AG08396 (cell line): Measurements from ENCODE around the gene CAMSAP3.
"Not testable (repeated sequence)": the region's sequence is repeated elsewhere in the genome, so short reads cannot be mapped to it uniquely, and the experiment has no call there.

Source experiments
- DNase-seq: peaks from one replicate; pipeline ENCODE4 v3.0.0; 2012; ENCODE audit warnings: low spot score, mixed read lengths

Gene CAMSAP3

DNA sequence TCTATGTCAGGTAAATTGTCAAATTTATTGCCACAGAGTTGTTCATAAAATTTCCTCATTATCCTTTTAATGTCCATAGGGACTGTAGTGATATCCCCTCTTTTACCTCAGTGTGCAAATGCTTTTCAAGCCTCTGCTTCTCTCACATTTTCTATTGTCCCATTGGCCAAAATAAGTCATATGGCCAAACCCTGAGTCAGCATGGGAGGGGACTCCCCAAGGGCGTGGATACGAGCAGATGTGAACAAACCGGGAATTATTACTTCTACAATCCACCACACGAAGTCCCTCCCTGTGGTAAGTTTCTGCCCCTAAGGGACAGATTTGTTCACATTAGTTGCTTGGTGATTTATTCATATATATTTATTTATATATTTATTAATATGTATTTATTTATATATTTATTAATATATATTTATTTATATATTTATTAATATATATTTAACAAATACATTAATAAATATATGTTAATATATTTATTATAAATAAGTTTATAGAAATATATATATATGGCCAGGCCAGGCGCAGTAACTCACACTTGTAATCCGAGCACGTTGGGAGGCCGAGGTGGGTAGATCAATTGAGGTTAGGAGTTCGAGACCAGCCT is 20.1 kb upstream of the CAMSAP3 start:
- no peak for DNase-seq

DNA sequence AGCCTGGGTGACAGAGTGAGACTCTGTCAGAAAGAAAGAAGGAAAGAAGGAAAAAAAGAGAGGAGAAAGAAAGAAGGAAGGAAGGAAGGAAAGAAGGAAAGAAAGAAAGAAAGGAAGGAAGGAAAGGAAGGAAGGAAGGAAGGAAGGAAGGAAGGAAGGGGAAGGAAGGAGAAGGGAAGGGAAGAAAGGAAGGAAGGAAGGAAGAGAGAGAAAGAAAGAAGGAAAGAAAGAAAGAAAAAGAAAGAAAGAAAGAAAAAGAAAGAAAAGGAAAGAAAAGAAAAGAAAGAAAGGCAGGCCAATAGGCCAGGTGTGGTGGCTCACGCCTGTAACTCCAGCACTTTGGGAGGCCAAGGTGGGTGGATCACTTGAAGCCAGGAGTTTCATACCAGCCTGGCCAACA is 18.2 kb upstream of the CAMSAP3 start:
- not testable (repeated sequence) for DNase-seq

DNA sequence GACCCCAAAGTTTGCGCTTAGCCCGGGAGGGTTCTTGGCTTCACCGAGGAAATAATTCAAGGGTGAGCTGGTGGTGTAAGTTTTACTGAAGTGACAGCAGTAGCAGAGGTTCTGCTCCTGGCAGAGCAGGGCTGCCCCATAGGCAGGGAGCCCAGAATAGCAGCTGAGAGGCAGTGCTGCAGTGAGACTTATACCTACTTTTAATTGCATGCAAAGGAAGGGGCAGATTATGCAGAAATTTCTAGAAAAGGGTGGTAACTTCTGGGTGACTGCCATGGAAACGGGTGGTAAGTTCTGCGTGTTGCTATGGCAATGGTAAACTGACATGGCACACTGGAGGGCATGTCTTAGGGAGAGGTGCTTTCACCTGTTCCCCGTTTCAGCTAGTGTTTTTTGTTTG is 17.5 kb upstream of the CAMSAP3 start:
- DNase-seq, result no peak

DNA sequence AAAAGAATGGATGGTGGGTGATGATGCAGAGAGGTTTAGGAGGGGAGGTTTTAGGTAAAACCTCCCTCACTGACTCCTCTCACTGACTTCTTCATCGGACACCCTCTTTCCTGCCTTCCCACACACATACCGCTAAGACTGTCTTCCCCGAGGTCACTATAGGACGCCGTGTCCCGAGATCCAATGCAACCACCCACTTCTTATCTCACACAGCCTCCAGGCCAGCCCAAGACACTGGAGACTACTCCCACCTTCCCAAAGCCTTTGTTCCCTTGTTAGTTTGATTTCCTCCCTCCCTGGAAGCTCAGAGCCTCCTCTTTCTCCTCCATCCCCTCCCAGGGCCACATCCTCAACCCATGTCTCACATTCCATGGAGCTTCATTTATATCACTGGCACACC is 16.5 kb upstream of the CAMSAP3 start:
- no peak for DNase-seq

DNA sequence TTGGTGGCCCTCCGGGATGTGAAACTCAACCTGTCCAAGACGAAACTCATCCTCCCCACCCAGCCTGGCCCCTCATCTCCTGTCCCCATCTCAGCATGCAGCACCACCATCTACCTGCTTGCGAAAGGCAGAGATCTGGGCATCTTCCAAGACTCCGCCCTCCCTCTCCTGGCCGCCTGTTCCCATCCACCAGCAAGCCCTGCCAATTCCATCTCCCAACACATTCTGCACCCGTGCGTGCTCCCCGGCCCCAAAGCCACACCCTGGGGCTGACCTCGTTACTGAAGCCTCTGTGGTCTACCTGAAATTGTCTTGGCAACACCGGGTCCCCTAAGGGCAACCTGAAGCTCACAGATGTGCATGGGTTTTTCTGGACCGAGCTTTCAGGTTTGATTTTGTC is 13.2 kb upstream of the CAMSAP3 start:
- DNase-seq, result no peak

DNA sequence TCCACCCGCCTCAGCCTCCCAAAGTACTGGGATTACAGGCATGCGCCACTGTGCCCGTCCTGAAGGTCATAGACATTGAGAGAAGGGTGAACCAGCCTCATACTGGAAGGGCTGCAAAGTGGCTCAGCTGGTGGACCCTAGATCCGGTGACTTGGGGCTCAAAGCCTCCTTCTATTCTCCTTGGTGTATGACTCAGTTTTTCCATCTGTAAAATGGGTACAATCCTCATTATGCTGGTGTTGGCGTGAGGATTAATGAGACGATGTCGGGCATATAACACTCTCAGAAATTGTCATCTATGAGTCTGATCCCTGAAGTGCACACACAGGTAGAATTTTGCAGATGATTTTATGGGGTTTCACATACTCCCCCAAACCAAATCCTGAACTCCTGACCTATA is 5.8 kb upstream of the CAMSAP3 start:
- DNase-seq, result no peak

DNA sequence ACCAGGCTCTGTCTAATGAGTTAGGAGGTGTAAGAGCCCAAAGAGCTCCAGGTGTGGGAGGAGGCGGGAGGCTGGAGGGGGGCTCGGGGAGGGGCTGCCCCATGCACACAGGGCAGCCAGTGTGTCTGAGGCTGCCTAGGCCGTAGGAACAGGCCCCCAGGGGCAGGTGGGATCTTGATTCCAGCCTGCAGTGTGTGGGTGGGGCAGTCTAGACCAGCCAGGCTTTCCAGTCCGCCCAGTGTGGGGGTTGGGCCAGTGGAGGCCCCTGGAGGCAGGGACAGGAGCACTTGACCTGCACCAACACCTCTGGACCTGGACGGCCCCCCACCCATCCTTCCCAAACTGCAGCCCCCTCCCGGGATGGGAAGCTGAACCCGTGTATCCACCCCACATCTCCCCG is 5.4 kb upstream of the CAMSAP3 start:
- DNase-seq, result no peak

DNA sequence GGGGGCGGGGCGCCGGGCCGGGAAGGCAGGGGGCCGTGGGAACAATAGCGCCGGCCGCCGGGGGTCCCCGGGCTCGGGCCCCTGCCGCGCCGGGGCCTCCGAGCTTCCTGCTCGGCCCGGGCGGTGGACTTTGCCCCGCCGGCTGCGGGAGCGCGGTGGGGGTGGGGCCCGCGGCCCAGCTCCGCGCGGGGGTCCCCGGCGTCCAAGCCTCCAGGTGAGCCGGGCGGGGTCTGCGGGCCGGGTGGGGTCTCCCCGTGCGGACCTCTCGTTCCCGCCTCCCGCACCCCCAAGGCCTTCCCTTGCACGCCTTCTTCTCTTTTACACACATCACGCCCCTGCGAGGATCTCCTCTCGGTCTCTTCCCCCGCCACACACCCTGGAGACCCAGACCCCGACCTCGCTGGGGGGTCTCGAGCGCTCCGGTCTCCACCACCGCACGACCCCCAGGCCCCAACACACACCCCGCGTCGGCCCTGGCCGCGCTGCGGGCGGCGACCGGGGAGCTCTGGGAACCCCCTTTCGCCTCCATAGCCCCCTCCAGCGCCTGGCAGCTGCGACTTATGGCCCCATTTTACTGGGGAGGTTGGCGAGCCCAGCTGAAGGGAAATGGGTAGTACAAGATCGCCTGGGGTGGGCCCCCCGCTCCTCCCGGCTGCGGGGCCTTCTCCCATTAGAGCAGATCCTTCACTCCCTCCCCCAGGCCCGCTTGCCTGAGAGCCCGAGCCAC is 711 bp downstream of the CAMSAP3 start:
- DNase-seq, result no peak

DNA sequence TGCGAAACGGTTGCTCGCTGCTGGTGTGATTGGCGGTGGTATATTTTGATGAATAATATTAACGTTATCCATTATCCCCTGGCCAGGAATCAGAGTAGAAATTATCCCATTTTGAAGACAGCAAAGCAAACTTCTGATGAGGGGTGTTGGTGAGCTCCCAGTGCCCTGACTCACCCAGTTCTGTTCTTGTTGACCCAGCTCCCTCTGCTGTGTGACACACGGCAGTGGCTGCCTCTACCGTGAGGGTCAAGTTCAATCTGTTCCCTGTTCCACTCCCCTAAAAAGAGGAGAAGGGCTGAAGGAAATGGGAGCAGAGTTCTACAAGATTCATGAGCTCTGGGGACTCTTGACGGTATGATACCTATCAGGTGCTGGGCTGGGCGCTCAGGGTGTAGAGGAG is 2.0 kb downstream of the CAMSAP3 start:
- no peak for DNase-seq

DNA sequence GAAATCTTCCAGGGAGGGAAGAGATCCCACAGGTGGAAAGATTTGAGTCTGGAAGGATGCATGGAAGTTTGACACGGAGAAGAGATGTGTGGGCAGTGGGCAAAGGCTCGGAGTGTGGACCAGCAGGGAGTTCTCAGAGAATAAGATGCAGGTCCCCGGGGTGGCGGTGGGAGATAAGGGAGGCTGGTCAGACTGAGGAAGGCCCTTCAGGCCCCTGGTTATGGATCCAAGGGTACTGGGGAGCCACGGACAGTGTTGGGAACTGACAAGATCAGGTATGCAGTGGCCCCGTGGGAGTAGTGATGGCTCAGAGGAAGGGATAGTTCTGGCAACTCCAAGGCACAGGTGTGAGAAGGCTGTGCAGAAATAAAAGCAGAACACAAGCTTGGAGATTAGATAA is 2.5 kb downstream of the CAMSAP3 start:
- no peak for DNase-seq

DNA sequence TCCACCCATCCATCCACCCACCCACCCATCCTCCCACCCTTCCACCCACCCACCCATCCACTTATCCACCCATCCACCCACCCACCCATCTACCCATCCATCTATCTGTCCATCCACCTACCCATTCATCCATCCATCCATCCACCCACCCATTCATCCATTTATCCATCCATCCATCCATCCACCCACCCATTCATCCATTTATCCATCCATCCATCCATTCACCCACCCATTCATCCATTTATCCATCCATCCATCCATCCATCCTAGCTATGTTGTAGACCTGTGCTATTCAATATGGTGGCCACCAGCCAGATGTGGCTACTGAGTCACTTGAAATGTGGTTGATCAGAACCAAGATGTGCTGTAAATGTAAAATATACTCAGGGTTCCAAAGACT is 5.1 kb downstream of the CAMSAP3 start:
- DNase-seq, result no peak

DNA sequence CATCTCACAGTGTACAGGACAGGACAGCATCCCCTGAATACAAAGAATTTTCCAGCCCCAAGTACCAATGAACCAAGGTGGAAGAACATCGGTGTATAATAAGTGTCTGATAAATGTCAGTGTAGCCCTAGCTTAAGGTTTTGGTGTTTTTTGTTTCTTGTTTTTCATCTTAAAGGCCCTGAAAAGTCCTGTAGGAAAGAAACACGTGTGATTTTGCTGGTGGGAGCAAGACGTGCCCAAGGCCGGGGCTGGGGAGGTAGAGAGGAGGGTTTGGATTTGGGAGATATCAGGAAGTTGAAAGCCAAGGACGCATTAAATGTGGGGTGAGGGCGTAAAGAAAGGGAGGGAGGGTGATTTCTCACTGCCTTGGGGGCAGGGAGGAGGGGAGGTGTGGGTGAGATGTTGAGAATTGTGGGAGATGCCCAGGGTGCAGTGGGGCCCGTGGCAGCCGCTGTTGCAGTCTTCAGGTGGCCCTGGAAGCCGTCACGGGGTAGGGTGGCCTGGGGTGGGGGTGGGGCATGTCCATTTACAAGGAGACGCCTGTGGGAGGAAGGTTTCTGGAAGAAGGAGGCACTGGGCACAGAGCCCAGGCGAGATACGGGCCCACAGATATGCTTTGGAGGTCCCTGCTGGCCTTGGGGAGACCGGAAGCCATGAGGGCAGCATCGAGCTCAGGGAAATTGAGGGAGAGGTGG is 6.7 kb downstream of the CAMSAP3 start:
- DNase-seq, result no peak

DNA sequence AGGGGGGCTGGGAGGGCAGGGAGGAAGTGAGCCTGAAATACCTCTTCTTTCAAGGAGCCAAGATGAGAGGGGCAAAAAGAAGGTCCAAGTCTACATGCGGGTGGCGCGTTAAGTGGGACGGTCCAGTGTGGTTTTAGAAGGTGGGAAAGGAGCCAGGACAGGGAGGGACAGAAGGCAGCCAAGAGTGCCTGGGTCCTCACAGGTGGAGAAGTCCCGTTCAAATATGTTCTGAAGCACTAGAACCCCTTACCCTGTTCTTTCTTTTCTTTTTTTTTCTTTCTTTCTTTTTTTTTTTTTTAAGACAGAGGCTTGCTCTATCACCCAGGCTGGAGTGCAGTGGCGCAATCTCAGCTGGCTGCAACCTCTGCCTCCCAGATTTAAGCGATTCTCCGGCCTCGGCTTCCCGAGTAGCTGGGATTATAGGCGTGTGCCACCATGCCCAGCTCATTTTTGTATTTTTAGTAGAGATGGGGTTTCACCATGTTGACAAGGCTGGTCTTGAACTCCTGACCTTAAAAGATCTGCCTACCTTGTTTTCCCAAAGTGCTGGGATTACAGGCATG is 7.4 kb downstream of the CAMSAP3 start:
- no peak for DNase-seq

DNA sequence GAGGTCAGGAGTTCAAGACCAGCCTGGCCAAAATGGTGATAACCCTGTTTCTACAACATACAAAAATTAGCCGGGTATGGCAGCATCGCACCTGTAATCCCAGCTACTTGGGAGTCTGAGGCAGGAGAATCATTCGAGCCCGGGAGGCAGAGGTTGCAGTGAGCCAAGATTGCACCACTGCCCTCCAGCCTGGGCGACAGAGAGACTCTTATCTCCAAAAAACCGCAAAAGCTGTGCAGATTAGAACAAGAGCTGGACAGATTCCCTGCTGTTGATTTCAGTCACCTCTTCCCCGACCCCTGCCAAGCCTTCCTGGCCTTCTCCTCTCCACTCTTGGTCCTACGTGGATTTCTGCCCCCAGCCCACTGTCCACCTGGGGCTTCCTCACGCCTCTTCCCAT is 8.3 kb downstream of the CAMSAP3 start:
- no peak for DNase-seq

DNA sequence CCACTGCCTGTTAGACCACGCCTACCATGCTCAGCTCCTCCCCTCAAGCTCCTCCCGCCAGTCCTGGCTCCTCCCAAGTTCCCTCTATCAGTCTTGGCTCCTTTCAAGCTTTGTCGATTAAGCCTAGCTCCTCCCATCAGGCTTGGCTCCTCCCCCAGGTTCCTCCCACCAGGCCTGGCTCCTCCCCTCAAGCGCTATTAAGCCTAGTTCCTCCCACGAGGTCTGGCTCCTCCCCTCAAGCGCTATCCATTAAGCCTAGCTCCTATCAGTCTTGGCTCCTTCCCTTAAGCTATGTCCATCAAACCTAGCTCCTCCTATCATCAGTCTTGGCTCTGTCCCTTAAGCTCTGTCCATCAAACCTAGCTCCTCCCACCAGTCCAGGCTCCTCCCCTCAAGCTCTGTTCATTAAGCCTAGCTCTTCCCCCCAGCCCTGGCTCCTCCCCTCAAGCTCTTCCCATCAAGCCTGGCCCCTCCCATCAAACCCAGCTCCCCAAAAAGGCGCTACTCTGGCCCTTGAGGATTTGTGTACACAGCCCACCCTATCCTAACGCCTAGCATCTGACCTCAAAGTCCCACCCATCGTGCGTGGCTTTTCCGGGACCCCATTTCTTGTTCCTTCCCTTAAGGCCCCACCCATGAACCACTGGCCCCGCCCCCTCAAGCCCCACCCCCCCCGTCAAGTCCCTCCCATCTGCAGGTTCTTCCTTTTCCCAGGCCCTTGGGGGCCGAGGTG is 10.0 kb downstream of the CAMSAP3 start:
- DNase-seq, result no peak

DNA sequence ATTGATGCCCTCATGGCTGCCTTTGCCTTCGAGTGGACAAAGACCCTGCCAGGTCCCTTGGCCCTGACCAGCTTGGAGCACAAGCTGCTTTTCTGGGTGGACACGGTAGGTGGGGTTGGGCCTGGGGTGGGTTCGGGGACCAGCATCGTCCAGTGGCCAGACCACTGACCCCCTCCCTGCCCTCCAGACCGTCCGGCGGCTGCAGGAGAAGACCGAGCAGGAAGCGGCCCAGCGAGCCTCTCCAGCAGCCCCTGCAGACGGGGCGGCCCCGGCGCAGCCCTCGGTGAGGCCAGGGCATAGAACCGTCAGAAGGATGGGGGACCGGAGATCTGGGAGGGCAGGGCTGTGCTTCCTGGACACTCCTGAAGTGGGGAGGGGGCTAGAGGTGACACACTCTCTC is 10.6 kb downstream of the CAMSAP3 start:
- no peak for DNase-seq

DNA sequence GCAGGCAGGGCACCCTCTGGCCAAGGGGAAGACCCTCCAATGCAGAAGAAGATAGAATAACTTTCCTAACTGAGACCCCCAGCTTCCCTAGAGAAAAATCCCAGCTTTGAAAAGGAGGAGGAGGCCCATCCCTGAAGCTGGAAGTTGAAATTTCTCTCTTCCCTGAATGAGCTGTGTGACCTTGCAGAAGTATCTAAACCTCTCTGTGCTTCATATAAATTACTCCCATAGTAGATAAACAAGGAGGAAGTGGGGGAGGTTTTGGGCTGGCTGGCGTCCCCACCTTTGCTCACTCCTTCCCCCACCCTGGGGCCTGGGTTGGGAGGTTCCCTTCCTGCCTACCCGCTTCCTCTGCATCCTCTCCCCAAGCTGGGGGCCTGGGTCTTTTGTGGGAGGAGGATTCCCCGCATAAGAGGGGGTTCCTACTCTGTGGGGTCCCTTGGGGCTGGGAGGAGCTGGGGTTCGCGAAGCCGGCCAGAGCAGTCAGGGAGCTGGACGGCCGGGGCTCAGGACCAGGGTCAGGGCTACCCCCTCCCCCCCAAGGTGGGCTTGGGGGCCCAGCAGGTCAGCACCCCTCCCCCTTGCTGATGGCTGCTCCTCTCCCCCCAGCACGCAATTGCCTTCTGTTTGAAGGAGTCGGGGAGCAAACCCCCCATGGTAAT is 11.7 kb downstream of the CAMSAP3 start:
- no peak for DNase-seq

DNA sequence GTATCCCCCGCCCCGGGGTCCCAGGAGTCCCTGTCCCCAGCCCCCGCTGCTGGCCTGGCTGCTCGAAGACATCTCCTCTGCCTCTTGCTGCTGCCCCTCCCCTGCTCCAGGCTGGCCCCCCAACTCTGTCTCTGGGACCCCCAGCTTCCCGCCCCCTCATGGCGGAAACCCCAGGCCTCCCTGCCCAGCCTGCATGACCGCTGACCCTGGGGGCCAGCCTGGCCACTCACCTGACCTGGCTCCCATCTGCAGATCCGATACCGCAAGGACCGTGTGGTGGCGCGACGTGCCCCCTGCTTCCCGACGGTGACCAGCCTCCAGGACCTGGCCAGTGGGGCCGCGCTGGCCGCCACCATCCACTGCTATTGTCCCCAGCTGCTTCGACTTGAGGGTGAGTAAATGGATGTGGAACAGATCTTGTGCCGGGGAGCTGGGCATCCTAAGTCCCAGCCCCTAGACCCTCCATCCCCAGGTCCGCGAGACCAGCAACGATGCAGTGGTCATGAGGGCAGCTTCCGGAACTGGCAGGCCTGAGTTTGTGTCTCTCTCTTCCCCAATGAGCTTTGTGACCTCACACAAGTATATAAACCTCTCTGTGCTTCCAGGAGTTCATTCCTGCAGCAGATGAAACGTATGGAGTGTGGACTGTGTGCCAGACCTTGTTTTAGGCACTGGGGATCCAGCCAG is 12.4 kb downstream of the CAMSAP3 start:
- DNase-seq, result no peak

DNA sequence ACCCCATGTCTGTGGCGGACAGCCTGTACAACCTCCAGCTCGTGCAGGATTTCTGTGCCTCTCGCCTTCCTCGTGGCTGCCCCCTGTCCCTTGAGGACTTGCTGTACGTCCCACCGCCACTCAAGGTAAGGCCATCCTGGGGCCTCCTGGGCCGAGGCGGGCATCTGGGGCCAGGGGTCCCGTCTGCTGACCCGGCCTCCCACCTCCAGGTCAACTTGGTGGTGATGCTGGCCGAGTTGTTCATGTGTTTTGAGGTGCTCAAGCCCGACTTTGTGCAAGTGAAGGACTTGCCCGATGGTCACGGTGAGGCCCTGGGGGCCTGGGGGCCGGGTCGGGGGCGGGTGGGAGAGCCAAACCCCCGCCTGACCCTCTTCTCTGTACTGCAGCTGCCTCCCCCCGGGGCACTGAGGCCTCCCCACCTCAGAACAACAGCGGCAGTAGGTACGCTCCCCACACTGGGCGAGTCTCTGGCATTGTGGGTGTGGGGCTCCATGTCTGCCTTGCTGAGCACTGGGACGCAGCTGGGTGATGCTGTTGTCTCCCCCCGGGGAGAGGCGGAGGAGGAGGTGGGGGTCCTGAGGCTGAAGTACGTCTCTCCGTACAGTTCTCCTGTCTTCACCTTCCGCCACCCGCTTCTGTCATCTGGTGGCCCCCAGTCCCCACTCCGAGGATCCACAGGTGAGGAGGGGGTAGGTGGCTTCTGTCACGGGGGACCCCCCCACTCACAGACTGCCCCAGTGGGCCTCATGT is 15.0 kb downstream of the CAMSAP3 start:
- no peak for DNase-seq

DNA sequence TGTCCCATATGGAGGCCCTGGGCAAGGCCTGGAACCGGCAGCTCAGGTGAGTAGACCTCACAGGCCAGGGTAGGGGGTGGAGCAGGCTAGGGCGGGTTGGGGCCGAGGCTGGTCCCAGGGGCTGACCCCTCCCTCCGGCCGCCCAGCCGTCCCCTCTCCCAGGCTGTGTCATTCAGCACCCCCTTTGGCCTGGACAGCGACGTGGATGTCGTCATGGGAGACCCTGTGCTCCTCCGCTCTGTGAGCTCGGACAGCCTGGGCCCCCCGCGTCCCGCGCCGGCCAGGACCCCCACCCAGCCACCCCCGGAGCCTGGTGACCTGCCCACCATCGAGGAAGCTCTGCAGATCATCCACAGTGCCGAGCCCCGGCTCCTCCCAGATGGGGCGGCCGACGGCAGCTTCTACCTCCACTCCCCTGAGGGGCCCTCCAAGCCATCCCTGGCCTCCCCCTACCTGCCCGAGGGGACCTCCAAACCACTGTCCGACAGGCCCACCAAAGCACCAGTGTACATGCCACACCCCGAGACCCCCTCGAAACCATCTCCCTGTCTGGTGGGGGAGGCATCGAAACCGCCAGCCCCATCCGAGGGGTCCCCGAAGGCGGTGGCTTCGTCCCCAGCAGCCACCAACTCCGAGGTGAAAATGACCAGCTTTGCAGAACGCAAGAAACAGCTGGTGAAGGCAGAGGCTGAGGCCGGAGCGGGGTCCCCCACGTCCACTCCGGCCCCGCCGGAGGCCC is 16.0 kb downstream of the CAMSAP3 start:
- DNase-seq, result no peak
